GM23338 (cell line): ENCODE data around the gene GABPA. TPM values are rescaled to one million over a fixed set of nuclear protein-coding genes. Genes with fewer than 3 reads are reported as not detected.

ENCODE experiments used
- ATAC-seq: fragments of 200-7000 bp; cut with Tn5 transposase; 3 replicates; pipeline ENCODE4 v1.9.1; 2020
- DNase-seq: peaks from one replicate; pipeline ENCODE4 v3.0.0-alpha.2; 2015; ENCODE audit warnings: low spot score
- H2AFZ ChIP-seq: fragments of 200-600 bp; sonication (generic); 2 replicates; pipeline ENCODE4 v1.8.0; 2016; ENCODE audit warnings: antibody characterized with exemption, mild to moderate bottlenecking, moderate library complexity
- H3F3A ChIP-seq: fragments of 200-600 bp; sonication (generic); replicated peaks from 2 replicates; pipeline ENCODE4 v1.8.0; 2017; ENCODE audit warnings: antibody characterized with exemption, mixed run types, low read depth
- H3K27ac ChIP-seq: fragments of 200-600 bp; sonication (generic); 2 replicates; pipeline ENCODE4 v1.6.1; 2016; ENCODE audit warnings: low read depth
- H3K27me3 ChIP-seq: fragments of 200-600 bp; sonication (generic); 2 replicates; pipeline ENCODE4 v1.8.0; 2016; ENCODE audit warnings: mild to moderate bottlenecking, mixed run types, moderate library complexity; ENCODE audit not compliant: insufficient read depth
- H3K36me3 ChIP-seq: fragments of 200-600 bp; sonication (generic); 2 replicates; pipeline ENCODE4 v1.8.0; 2016; ENCODE audit warnings: mild to moderate bottlenecking; ENCODE audit not compliant: insufficient read depth
- H3K4me1 ChIP-seq: fragments of 200-600 bp; sonication (generic); 2 replicates; pipeline ENCODE4 v1.8.0; 2016; ENCODE audit warnings: mild to moderate bottlenecking, moderate library complexity; ENCODE audit not compliant: insufficient read depth
- H3K4me2 ChIP-seq: fragments of 200-600 bp; sonication (generic); 2 replicates; pipeline ENCODE4 v1.7.1; 2017; ENCODE audit warnings: mixed run types
- H3K4me3 ChIP-seq: fragments of 200-600 bp; sonication (generic); 2 replicates; pipeline ENCODE4 v1.6.1; 2016; ENCODE audit warnings: mixed run types
- H3K79me2 ChIP-seq: fragments of 200-600 bp; sonication (generic); replicated peaks from 2 replicates; pipeline ENCODE4 v1.8.0; 2017; ENCODE audit warnings: mild to moderate bottlenecking; ENCODE audit not compliant: insufficient read depth
- H3K9me2 ChIP-seq: fragments of 200-600 bp; sonication (generic); 2 replicates; pipeline ENCODE4 v1.8.0; 2017; ENCODE audit not compliant: insufficient read depth
- H4K20me1 ChIP-seq: fragments of 200-600 bp; sonication (generic); replicated peaks from 2 replicates; pipeline ENCODE4 v1.8.0; 2017; ENCODE audit warnings: mild to moderate bottlenecking; ENCODE audit not compliant: insufficient read depth
- H3K27ac Mint-ChIP-seq: 2 replicates; pipeline ENCODE4 v1.8.0; 2020; ENCODE audit warnings: inconsistent platforms, mild to moderate bottlenecking, moderate library complexity, mixed read lengths
- H3K27me3 Mint-ChIP-seq: 3 replicates; pipeline ENCODE4 v1.8.0; 2022; ENCODE audit warnings: low read depth, mild to moderate bottlenecking, moderate library complexity, mixed read lengths, inconsistent platforms; ENCODE audit not compliant: insufficient read depth, poor library complexity
- H3K36me3 Mint-ChIP-seq: 3 replicates; pipeline ENCODE4 v1.8.0; 2021; ENCODE audit warnings: low read depth, mild to moderate bottlenecking, inconsistent platforms, moderate library complexity, mixed read lengths
- H3K4me1 Mint-ChIP-seq: 3 replicates; pipeline ENCODE4 v1.8.0; 2020; ENCODE audit warnings: mild to moderate bottlenecking, inconsistent platforms, mixed read lengths
- H3K4me3 Mint-ChIP-seq: 3 replicates; pipeline ENCODE4 v1.8.0; 2021; ENCODE audit warnings: moderate library complexity, mild to moderate bottlenecking, inconsistent platforms, mixed read lengths
- H3K9me3 Mint-ChIP-seq: 3 replicates; pipeline ENCODE4 v1.8.0; 2020; ENCODE audit warnings: moderate library complexity, mild to moderate bottlenecking, inconsistent platforms, mixed read lengths
- CREB1 ChIP-seq: fragments of 250-450 bp; sonication (Bioruptor Pico); IDR thresholded peaks from 2 replicates; pipeline ENCODE4 v1.5.0; 2020; ENCODE audit warnings: low read depth, mild to moderate bottlenecking, moderate library complexity
- CTCF ChIP-seq, 2 experiments: fragments of 200-600 bp in 1 of 2; sonication (generic) in 1 of 2; conservative IDR thresholded peaks; 2 replicates each; pipeline versions ENCODE4 v1.5.1 to v1.6.1; 2016 to 2017; ENCODE audit warnings: antibody characterized with exemption in 2 of 2, low read depth in 2 of 2, mild to moderate bottlenecking in 2 of 2, moderate library complexity in 1 of 2
- EZH2 ChIP-seq: fragments of 200-600 bp; sonication (generic); IDR thresholded peaks from one replicate; pipeline ENCODE4 v1.8.0; 2017; ENCODE audit warnings: antibody characterized with exemption, mild to moderate bottlenecking, low read depth; ENCODE audit not compliant: unreplicated experiment
- EZH2phosphoT487 ChIP-seq: fragments of 200-600 bp; sonication (generic); IDR thresholded peaks from one replicate; pipeline ENCODE4 v1.8.1; 2018; ENCODE audit warnings: antibody characterized with exemption; ENCODE audit not compliant: unreplicated experiment
- JUNB ChIP-seq: IDR thresholded peaks from one replicate; pipeline ENCODE4 v1.6.1; 2016; ENCODE audit warnings: antibody characterized with exemption; ENCODE audit not compliant: unreplicated experiment
- NANOG ChIP-seq: IDR thresholded peaks from 2 replicates; pipeline ENCODE4 v1.6.1; 2016; ENCODE audit warnings: antibody characterized with exemption, borderline replicate concordance
- POLR2AphosphoS5 ChIP-seq: IDR thresholded peaks from 2 replicates; pipeline ENCODE4 v1.6.1; 2016; ENCODE audit warnings: antibody characterized with exemption, low read depth
- STAT1 ChIP-seq: IDR thresholded peaks from one replicate; pipeline ENCODE4 v1.6.1; 2016; ENCODE audit warnings: antibody characterized with exemption; ENCODE audit not compliant: unreplicated experiment
- ZNF114 ChIP-seq: fragments of 250-450 bp; sonication (Bioruptor Pico); IDR thresholded peaks from 2 replicates; pipeline ENCODE4 v1.5.0; 2020; ENCODE audit warnings: mild to moderate bottlenecking, moderate library complexity
- ZNF331 ChIP-seq: fragments of 250-450 bp; sonication (Bioruptor Pico); IDR thresholded peaks from 2 replicates; pipeline ENCODE4 v1.5.0; 2020; ENCODE audit warnings: low read depth, mild to moderate bottlenecking, moderate library complexity
- polyA plus RNA-seq: library from polyadenylated mRNA; unstranded; fragments of >200 nt; fragmentation: Nextera tagmentation; extraction: Ambion mirVana; gene quantifications from 2 replicates; pipeline ENCODE4 v1.2.1, GENCODE V29; 2016
- total RNA-seq: library from RNA; depleted of rRNA; stranded (reverse); fragments of >200 nt; shearing (Covaris generic); gene quantifications from 2 replicates; pipeline ENCODE4 v1.2.3, GENCODE V29; 2014
- TF ChIP-seq, protein P1 (sequence below): fragments of 250-450 bp; sonication (Bioruptor Pico); IDR thresholded peaks from 2 replicates; pipeline ENCODE4 v1.5.0; 2020; ENCODE audit warnings: mild to moderate bottlenecking, moderate library complexity
- TF ChIP-seq, protein P2 (sequence below): IDR thresholded peaks from 2 replicates; pipeline ENCODE4 v1.6.1; 2016; ENCODE audit warnings: antibody characterized with exemption

The GABPA gene
- total and polyA plus RNA-seq, 2 experiments from 2014 or later, result 8.5 to 28.6 TPM

- Histone ChIP-seq H3K4me2 (no peak overlapping the region), H3K79me2 (no peaks in the 10 kb centered on the region), H3F3A (no peaks in the 10 kb centered on the region), H3K27me3 (no peaks in the 10 kb centered on the region), H3K9me2 (no peaks in the 10 kb centered on the region), H3K27ac (no peak overlapping the region), H3K36me3 (peaks cover 14% of the 10 kb centered on the region; the same call in 1 of the 2 replicates), H2AFZ (no peak overlapping the region), H3K4me1 (no peaks in the 10 kb centered on the region), H4K20me1 (0 out of 2 replicates have a peak, but pooled peaks cover 9% of the 10 kb centered on the region), H3K4me3 (no peak overlapping the region)
- H3K4me3 Mint-ChIP-seq, result no peak overlapping the region
- H3K27me3 Mint-ChIP-seq, result no peaks in the 10 kb centered on the region
- no peak for ATAC-seq
- H3K27ac Mint-ChIP-seq, result no peak overlapping the region
- no peaks in the 10 kb centered on the region for H3K9me3 Mint-ChIP-seq
- peaks cover 10% of the 10 kb centered on the region; the same call in 2 of the 3 replicates for H3K36me3 Mint-ChIP-seq
- H3K4me1 Mint-ChIP-seq, result no peaks in the 10 kb centered on the region
- no peak for DNase-seq
- no peak for TF ChIP-seq ZNF331 (CRISPR knock-in tag)
- no peak for TF ChIP-seq ZNF114
- TF ChIP-seq, protein P1, sequence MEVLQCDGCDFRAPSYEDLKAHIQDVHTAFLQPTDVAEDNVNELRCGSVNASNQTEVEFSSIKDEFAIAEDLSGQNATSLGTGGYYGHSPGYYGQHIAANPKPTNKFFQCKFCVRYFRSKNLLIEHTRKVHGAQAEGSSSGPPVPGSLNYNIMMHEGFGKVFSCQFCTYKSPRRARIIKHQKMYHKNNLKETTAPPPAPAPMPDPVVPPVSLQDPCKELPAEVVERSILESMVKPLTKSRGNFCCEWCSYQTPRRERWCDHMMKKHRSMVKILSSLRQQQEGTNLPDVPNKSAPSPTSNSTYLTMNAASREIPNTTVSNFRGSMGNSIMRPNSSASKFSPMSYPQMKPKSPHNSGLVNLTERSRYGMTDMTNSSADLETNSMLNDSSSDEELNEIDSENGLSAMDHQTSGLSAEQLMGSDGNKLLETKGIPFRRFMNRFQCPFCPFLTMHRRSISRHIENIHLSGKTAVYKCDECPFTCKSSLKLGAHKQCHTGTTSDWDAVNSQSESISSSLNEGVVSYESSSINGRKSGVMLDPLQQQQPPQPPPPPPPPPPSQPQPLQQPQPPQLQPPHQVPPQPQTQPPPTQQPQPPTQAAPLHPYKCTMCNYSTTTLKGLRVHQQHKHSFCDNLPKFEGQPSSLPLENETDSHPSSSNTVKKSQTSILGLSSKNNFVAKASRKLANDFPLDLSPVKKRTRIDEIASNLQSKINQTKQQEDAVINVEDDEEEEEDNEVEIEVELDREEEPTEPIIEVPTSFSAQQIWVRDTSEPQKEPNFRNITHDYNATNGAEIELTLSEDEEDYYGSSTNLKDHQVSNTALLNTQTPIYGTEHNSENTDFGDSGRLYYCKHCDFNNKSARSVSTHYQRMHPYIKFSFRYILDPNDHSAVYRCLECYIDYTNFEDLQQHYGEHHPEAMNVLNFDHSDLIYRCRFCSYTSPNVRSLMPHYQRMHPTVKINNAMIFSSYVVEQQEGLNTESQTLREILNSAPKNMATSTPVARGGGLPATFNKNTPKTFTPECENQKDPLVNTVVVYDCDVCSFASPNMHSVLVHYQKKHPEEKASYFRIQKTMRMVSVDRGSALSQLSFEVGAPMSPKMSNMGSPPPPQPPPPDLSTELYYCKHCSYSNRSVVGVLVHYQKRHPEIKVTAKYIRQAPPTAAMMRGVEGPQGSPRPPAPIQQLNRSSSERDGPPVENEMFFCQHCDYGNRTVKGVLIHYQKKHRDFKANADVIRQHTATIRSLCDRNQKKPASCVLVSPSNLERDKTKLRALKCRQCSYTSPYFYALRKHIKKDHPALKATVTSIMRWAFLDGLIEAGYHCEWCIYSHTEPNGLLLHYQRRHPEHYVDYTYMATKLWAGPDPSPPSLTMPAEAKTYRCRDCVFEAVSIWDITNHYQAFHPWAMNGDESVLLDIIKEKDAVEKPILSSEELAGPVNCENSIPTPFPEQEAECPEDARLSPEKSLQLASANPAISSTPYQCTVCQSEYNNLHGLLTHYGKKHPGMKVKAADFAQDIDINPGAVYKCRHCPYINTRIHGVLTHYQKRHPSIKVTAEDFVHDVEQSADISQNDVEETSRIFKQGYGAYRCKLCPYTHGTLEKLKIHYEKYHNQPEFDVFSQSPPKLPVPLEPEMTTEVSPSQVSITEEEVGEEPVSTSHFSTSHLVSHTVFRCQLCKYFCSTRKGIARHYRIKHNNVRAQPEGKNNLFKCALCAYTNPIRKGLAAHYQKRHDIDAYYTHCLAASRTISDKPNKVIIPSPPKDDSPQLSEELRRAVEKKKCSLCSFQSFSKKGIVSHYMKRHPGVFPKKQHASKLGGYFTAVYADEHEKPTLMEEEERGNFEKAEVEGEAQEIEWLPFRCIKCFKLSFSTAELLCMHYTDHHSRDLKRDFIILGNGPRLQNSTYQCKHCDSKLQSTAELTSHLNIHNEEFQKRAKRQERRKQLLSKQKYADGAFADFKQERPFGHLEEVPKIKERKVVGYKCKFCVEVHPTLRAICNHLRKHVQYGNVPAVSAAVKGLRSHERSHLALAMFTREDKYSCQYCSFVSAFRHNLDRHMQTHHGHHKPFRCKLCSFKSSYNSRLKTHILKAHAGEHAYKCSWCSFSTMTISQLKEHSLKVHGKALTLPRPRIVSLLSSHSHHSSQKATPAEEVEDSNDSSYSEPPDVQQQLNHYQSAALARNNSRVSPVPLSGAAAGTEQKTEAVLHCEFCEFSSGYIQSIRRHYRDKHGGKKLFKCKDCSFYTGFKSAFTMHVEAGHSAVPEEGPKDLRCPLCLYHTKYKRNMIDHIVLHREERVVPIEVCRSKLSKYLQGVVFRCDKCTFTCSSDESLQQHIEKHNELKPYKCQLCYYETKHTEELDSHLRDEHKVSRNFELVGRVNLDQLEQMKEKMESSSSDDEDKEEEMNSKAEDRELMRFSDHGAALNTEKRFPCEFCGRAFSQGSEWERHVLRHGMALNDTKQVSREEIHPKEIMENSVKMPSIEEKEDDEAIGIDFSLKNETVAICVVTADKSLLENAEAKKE, result no peak
- TF ChIP-seq STAT1, result no peak
- no peak for TF ChIP-seq EZH2phosphoT487
- TF ChIP-seq NANOG, result no peak
- TF ChIP-seq, protein P2, sequence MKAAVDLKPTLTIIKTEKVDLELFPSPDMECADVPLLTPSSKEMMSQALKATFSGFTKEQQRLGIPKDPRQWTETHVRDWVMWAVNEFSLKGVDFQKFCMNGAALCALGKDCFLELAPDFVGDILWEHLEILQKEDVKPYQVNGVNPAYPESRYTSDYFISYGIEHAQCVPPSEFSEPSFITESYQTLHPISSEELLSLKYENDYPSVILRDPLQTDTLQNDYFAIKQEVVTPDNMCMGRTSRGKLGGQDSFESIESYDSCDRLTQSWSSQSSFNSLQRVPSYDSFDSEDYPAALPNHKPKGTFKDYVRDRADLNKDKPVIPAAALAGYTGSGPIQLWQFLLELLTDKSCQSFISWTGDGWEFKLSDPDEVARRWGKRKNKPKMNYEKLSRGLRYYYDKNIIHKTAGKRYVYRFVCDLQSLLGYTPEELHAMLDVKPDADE, result no peak
- no peak for TF ChIP-seq CREB1 (CRISPR knock-in tag)
- TF ChIP-seq POLR2AphosphoS5, result no peak
- TF ChIP-seq JUNB, result no peak
- no peak for TF ChIP-seq EZH2
- no peak for TF ChIP-seq CTCF (conservative IDR thresholded peaks at IDR 0.05; ENCODE audit: low read depth in 2 of 2)
Measured at GRCh38 chr21:25752416-25752815, 17.6 kb downstream of the GABPA start.
